GM18526 (cell line): ENCODE measurements around the gene CAPZB.

Source experiments
- POLR2A ChIP-seq: IDR thresholded peaks from 3 replicates; pipeline ENCODE4 v1.6.1; 2011; ENCODE audit not compliant: insufficient read length; ENCODE audit errors: extremely low read depth

Gene CAPZB

GRCh38 chr1:19398309-19398760 is 87.0 kb downstream of the CAPZB start:
- TF ChIP-seq POLR2A, result no peak

GRCh38 chr1:19397217-19397945 is 88.0 kb downstream of the CAPZB start:
- no peak for TF ChIP-seq POLR2A

- TF ChIP-seq POLR2A, result no peak
These were observed 89.1 kb downstream of the CAPZB start for GRCh38 chr1:19396280-19396679.

GRCh38 chr1:19395678-19396192 is 89.6 kb downstream of the CAPZB start:
- no peak for TF ChIP-seq POLR2A

GRCh38 chr1:19393046-19393445 is 92.3 kb downstream of the CAPZB start:
- no peak for TF ChIP-seq POLR2A

- no peak for TF ChIP-seq POLR2A
These were observed 93.1 kb downstream of the CAPZB start for GRCh38 chr1:19392221-19392620.

- no peak for TF ChIP-seq POLR2A
These were observed 93.8 kb downstream of the CAPZB start for GRCh38 chr1:19391596-19391981.

- no peak for TF ChIP-seq POLR2A
These were observed 94.3 kb downstream of the CAPZB start for GRCh38 chr1:19390901-19391595.

- TF ChIP-seq POLR2A, result no peak
These were observed 95.0 kb downstream of the CAPZB start for GRCh38 chr1:19390166-19390850.

GRCh38 chr1:19388980-19389379 is 96.4 kb downstream of the CAPZB start:
- no peak for TF ChIP-seq POLR2A

GRCh38 chr1:19387045-19387467 is 98.3 kb downstream of the CAPZB start:
- no peak for TF ChIP-seq POLR2A

GRCh38 chr1:19385869-19386591 is 99.3 kb downstream of the CAPZB start:
- no peak for TF ChIP-seq POLR2A

- TF ChIP-seq POLR2A, result no peak
These were observed 100.1 kb downstream of the CAPZB start for GRCh38 chr1:19385221-19385620.

GRCh38 chr1:19384772-19385187 is 100.6 kb downstream of the CAPZB start:
- no peak for TF ChIP-seq POLR2A

GRCh38 chr1:19384113-19384512 is 101.2 kb downstream of the CAPZB start:
- TF ChIP-seq POLR2A, result no peak

GRCh38 chr1:19382222-19382621 is 103.1 kb downstream of the CAPZB start:
- no peak for TF ChIP-seq POLR2A

GRCh38 chr1:19381261-19381660 is 104.1 kb downstream of the CAPZB start:
- no peak for TF ChIP-seq POLR2A
